Lung (tissue), 12 donors: ENCODE data around the gene DOCK10. TPM values are rescaled to one million over a fixed set of nuclear protein-coding genes. Genes with fewer than 3 reads are reported as not detected.

Experiments
- ATAC-seq: fragments of 200-7000 bp; cut with Tn5 transposase; one replicate; pipeline ENCODE4 v1.9.1; 2020; ENCODE audit warnings: moderate number of reproducible peaks; ENCODE audit not compliant: insufficient read depth, low FRiP score
- DNase-seq, 3 donors: peaks; one replicate each; pipeline ENCODE4 v3.0.0-alpha.2; 2013 to 2017
- H3K27ac ChIP-seq, 2 donors: one replicate each; pipeline ENCODE4 v1.5.1; 2013; ENCODE audit warnings: mild to moderate bottlenecking in 2 of 2, moderate library complexity in 2 of 2, control low read depth in 1 of 2, inconsistent platforms in 1 of 2, low read depth in 1 of 2, low read length in 1 of 2
- H3K27me3 ChIP-seq, 3 donors: one replicate each; pipeline ENCODE4 v1.5.1; 2013; ENCODE audit warnings: low read length in 2 of 3; ENCODE audit not compliant: control insufficient read depth in 3 of 3, insufficient read depth in 3 of 3
- H3K36me3 ChIP-seq, 4 donors: one replicate each; pipeline ENCODE4 v1.5.1; 2013; ENCODE audit warnings: low read length in 4 of 4, mild to moderate bottlenecking in 1 of 4, moderate library complexity in 1 of 4; ENCODE audit not compliant: control insufficient read depth in 4 of 4, insufficient read depth in 4 of 4
- H3K4me1 ChIP-seq, 5 donors: one replicate each; pipeline ENCODE4 v1.5.1; 2013; ENCODE audit warnings: low read length in 5 of 5, mild to moderate bottlenecking in 2 of 5, moderate library complexity in 1 of 5; ENCODE audit not compliant: control insufficient read depth in 5 of 5, insufficient read depth in 5 of 5
- H3K4me3 ChIP-seq: one replicate; pipeline ENCODE4 v1.5.1; 2013; ENCODE audit warnings: mild to moderate bottlenecking, control low read depth, moderate library complexity
- H3K9ac ChIP-seq, 2 donors: one replicate each; pipeline ENCODE4 v1.5.1; 2013; ENCODE audit warnings: low read length in 2 of 2, control low read depth in 1 of 2; ENCODE audit not compliant: insufficient read depth in 1 of 2
- H3K9me3 ChIP-seq, 4 donors: one replicate each; pipeline ENCODE4 v1.5.1; 2013; ENCODE audit warnings: low read length in 3 of 4, mild to moderate bottlenecking in 1 of 4, moderate library complexity in 1 of 4; ENCODE audit not compliant: control insufficient read depth in 4 of 4, insufficient read depth in 3 of 4
- WGBS, 2 donors: extraction: QIAGEN DNeasy Blood & Tissue Kit; methylation state at CpG; one replicate each; pipeline ENCODE4 v1.1.7; 2013; 5-methylcytosine and 5-hydroxymethylcytosine counted together
- polyA plus RNA-seq, 2 donors: library from polyadenylated mRNA; stranded (reverse); fragments of 200-250 nt; gene quantifications; one replicate each; pipeline ENCODE4 v1.2.1, GENCODE V29; 2013
- total RNA-seq, 2 donors: library from RNA; depleted of rRNA in 1 of 2; stranded (reverse); fragments of >200 nt in 1 of 2; gene quantifications; one replicate each; pipeline ENCODE4 v1.2.1, GENCODE V29; 2014 to 2021
- TF ChIP-seq, protein P1 (sequence below): IDR thresholded peaks from 2 replicates; pipeline ENCODE4 v1.5.1; 2012; ENCODE audit warnings: mild to moderate bottlenecking; ENCODE audit errors: control extremely low read depth, extremely low read depth
- donor health status: control.
- donor health status: control.
- donor health status: Bipolar disorder and iron deficiency.
- donor health status: healthy.
- donor health status: DM: yes; HTN: yes; CAD: no.

DOCK10 gene
- total and polyA plus RNA-seq, 4 donors = 3.1 to 39.8 (median 18.0) TPM

DNA sequence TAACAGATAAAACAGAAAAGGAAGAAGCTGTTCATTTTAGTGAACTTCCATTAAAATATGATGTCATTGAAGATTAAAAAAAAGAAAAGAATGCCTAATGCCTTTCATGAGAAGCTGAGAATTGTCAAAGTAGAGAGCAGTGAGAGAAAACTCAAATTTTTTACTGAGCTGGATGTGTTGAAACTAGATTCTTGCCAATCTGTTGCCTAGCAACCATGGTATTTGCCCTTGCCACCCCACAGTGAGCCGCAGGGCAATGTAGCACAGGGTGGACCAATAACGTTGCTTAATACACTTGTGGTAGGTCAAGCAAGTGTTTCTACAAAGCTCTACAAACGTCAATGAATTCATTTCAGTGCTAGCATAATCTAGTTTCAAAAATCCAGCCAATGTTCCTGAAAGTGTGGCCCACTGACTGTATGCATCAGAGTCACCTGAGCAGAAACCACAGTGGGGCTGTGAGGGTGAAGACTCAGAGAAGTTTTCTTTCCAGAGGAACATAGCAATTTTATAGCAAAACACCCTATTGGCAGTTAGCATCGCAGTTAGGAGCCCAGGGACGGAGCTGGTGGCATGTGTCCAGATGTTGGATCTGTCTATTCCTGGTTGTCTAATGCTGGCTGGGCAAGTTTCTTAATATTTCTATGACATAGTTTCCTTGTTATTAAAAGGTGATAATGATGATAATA is 132.2 kb downstream of the DOCK10 start:
- peaks cover 0 to 6% (median 0%) of the 10 kb centered on the region in 4 donors for H3K36me3 ChIP-seq
- H3K9me3 ChIP-seq = no peaks in the 10 kb centered on the region
- WGBS, 2 donors = 18 to 20% methylated on average over 5 of the region's 5 CpGs
- peak overlapping the region in 1 of 2 donors; percentile 53 for H3K27ac ChIP-seq
- H3K4me3 ChIP-seq = no peak overlapping the region
- H3K4me1 ChIP-seq = peaks cover 0 to 23% (median 0%) of the 10 kb centered on the region in 5 donors
- TF ChIP-seq, protein P1, sequence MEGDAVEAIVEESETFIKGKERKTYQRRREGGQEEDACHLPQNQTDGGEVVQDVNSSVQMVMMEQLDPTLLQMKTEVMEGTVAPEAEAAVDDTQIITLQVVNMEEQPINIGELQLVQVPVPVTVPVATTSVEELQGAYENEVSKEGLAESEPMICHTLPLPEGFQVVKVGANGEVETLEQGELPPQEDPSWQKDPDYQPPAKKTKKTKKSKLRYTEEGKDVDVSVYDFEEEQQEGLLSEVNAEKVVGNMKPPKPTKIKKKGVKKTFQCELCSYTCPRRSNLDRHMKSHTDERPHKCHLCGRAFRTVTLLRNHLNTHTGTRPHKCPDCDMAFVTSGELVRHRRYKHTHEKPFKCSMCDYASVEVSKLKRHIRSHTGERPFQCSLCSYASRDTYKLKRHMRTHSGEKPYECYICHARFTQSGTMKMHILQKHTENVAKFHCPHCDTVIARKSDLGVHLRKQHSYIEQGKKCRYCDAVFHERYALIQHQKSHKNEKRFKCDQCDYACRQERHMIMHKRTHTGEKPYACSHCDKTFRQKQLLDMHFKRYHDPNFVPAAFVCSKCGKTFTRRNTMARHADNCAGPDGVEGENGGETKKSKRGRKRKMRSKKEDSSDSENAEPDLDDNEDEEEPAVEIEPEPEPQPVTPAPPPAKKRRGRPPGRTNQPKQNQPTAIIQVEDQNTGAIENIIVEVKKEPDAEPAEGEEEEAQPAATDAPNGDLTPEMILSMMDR = no peak
- ATAC-seq (peak; percentile 70), DNase-seq (peak; percentile 67 to 89 (median 83))
- H3K9ac ChIP-seq = no peak overlapping the region
- no peaks in the 10 kb centered on the region for H3K27me3 ChIP-seq

- Histone ChIP-seq H3K4me1 (peaks cover 0 to 20% (median 0%) of the 10 kb centered on the region in 5 donors), H3K9me3 (no peaks in the 10 kb centered on the region), H3K27me3 (no peaks in the 10 kb centered on the region), H3K9ac (no peak overlapping the region), H3K27ac (no peak overlapping the region), H3K36me3 (peaks cover 0 to 4% (median 0%) of the 10 kb centered on the region in 4 donors), H3K4me3 (no peak overlapping the region)
- TF ChIP-seq, protein P1 = no peak
- DNase-seq (no peak), ATAC-seq (no peak)
- WGBS, 2 donors = 88 to 89% methylated on average over 2 of the region's 2 CpGs
These were observed 133.4 kb downstream of the DOCK10 start for GRCh38 chr2:224908818-224909217.

GRCh38 chr2:224904381-224904780 is 137.9 kb downstream of the DOCK10 start:
- TF ChIP-seq, protein P1 = no peak

More at GRCh38 chr2:224904381-224904780, 137.9 kb downstream of the DOCK10 start:
- H3K9me3 ChIP-seq = no peaks in the 10 kb centered on the region
- peaks cover 0 to 3% (median 0%) of the 10 kb centered on the region in 5 donors for H3K4me1 ChIP-seq
- H3K27ac ChIP-seq = no peak overlapping the region
- WGBS, 2 donors = 56 to 58% methylated on average over 1 of the region's 1 CpG
- ATAC-seq (no peak), DNase-seq (no peak)
- H3K36me3 ChIP-seq = peaks cover 0 to 5% (median 0%) of the 10 kb centered on the region in 4 donors
- H3K4me3 ChIP-seq = no peak overlapping the region
- H3K9ac ChIP-seq = no peak overlapping the region
- no peaks in the 10 kb centered on the region for H3K27me3 ChIP-seq
